RWPE2 (cell line): ENCODE measurements around the gene PHTF2.

ENCODE experiments used
- ATAC-seq: fragments of 200-7000 bp; cut with Tn5 transposase; 3 replicates; pipeline ENCODE4 v1.9.1; 2021; ENCODE audit warnings: low read depth
- DNase-seq: peaks from one replicate; pipeline ENCODE4 v3.0.0-alpha.2; 2020; ENCODE audit warnings: low spot score
- H3K27ac ChIP-seq: fragments of 450-650 bp; 2 replicates; pipeline ENCODE4 v1.5.1; 2017; ENCODE audit warnings: mild to moderate bottlenecking; ENCODE audit not compliant: poor library complexity, severe bottlenecking
- H3K27me3 ChIP-seq: fragments of 250-450 bp; sonication (Bioruptor Pico); 2 replicates; pipeline ENCODE4 v1.5.1; 2021; ENCODE audit warnings: mild to moderate bottlenecking, moderate library complexity; ENCODE audit not compliant: insufficient read depth, poor library complexity, severe bottlenecking
- H3K36me3 ChIP-seq: fragments of 250-450 bp; sonication (Bioruptor Pico); 2 replicates; pipeline ENCODE4 v1.5.1; 2020; ENCODE audit warnings: low read depth, mild to moderate bottlenecking, moderate library complexity
- H3K4me1 ChIP-seq: fragments of 250-450 bp; sonication (Bioruptor Pico); 2 replicates; pipeline ENCODE4 v1.5.1; 2021; ENCODE audit warnings: mild to moderate bottlenecking, moderate library complexity; ENCODE audit not compliant: insufficient read depth, poor library complexity, severe bottlenecking
- H3K4me3 ChIP-seq: fragments of 250-450 bp; sonication (Bioruptor Pico); 2 replicates; pipeline ENCODE4 v1.5.1; 2021; ENCODE audit warnings: mild to moderate bottlenecking, moderate library complexity; ENCODE audit not compliant: severe bottlenecking
- H3K9me3 ChIP-seq: fragments of 250-450 bp; sonication (Bioruptor Pico); 2 replicates; pipeline ENCODE4 v1.5.1; 2021; ENCODE audit warnings: mild to moderate bottlenecking, moderate library complexity; ENCODE audit not compliant: severe bottlenecking
- TF ChIP-seq, protein P1 (sequence below): fragments of 450-650 bp; IDR thresholded peaks from one replicate; pipeline ENCODE4 v1.5.1; 2017; ENCODE audit warnings: mild to moderate bottlenecking, moderate library complexity; ENCODE audit not compliant: poor library complexity, severe bottlenecking

The PHTF2 gene

GRCh38 chr7:77935652-77936348 lies 137.2 kb downstream of the PHTF2 start:
- H3K4me3 ChIP-seq: no peak overlapping the region
- H3K27me3 ChIP-seq: no peaks in the 10 kb centered on the region
- DNase-seq: no peak
- TF ChIP-seq, protein P1, sequence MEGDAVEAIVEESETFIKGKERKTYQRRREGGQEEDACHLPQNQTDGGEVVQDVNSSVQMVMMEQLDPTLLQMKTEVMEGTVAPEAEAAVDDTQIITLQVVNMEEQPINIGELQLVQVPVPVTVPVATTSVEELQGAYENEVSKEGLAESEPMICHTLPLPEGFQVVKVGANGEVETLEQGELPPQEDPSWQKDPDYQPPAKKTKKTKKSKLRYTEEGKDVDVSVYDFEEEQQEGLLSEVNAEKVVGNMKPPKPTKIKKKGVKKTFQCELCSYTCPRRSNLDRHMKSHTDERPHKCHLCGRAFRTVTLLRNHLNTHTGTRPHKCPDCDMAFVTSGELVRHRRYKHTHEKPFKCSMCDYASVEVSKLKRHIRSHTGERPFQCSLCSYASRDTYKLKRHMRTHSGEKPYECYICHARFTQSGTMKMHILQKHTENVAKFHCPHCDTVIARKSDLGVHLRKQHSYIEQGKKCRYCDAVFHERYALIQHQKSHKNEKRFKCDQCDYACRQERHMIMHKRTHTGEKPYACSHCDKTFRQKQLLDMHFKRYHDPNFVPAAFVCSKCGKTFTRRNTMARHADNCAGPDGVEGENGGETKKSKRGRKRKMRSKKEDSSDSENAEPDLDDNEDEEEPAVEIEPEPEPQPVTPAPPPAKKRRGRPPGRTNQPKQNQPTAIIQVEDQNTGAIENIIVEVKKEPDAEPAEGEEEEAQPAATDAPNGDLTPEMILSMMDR: peak; percentile 74
- peaks cover 5% of the 10 kb centered on the region for H3K4me1 ChIP-seq
- H3K27ac ChIP-seq: no peak overlapping the region
- H3K9me3 ChIP-seq: no peaks in the 10 kb centered on the region
- ATAC-seq: no peak
- H3K36me3 ChIP-seq: peaks cover 11% of the 10 kb centered on the region; the same call in 1 of the 2 replicates

DNA sequence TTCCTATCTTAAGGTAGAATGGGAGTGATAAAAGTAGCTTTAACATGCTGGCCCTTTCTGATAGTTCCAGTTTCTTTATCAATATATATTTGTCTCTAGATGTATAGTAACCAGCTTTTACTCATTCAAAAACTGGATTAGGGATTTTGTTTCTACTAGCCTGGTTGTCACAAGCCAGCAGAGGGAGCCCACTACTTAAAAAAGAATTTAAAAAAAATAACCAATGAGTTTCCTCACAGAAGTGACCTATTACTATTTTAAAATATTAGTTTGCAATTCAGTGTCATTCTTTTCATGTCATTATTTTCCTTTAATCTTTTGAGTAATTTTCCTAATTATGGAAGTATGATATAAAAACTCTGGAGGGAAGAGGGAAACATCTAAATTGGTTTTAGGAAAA lies 142.1 kb downstream of the PHTF2 start:
- TF ChIP-seq, protein P1: peak; percentile 77
- ATAC-seq (no peak), DNase-seq (no peak)
- no peak overlapping the region for H3K4me3 ChIP-seq
- H3K36me3 ChIP-seq: peaks cover 7% of the 10 kb centered on the region; the same call in 1 of the 2 replicates
- H3K27me3 ChIP-seq: no peaks in the 10 kb centered on the region
- H3K4me1 ChIP-seq: peaks cover 5% of the 10 kb centered on the region
- no peak overlapping the region for H3K27ac ChIP-seq
- H3K9me3 ChIP-seq: no peaks in the 10 kb centered on the region

GRCh38 chr7:77942431-77942830 lies 143.9 kb downstream of the PHTF2 start:
- ATAC-seq: no peak
- H3K4me3 ChIP-seq: no peak overlapping the region

DNA sequence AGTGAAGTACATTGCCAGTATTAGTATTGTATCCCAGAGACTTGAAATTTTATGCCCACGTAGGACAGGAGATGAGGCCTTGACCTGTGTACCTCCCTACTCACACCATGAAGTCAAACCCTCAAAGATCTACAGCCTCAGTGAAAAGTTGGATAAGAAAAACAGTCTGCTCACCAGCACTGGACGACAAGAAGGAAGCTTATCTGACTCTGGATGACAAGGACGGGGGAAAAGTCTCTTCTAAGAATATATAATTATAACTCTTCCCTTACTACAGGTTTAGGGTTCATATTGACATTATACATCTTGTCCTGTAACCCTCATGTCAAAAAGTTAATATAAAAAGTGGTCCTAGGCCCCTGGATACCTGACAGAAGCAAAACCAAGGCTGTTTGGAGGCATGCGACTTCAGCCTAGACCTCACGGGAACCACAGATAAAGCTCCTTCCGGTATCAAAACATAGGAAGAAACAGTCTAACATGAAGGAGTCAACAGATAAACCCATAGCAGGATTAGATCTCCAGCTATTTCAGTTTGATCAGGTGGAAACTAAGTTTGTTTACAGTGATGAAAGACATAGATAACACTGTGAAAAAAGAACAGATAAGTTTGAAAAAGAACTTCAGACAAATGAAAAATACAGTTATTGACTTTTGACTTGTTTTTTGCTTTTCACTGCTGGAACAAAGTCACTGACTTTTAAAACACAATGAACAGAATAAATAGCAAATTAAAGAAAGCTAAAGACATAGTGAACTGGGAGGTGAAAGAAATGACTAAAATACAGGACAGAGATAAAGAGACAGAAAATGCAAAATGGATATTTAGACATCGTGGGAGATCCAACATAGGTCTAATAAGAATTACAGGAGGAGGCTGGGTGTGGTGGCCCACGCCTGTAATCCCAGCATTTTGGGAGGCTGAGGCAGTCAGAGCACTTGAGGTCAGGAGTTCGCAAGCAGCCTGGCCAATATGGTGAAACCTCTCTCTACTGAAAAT lies 145.9 kb downstream of the PHTF2 start:
- TF ChIP-seq, protein P1: no peak
- Histone ChIP-seq H3K27me3 (no peaks in the 10 kb centered on the region), H3K4me3 (no peak overlapping the region), H3K4me1 (no peaks in the 10 kb centered on the region), H3K27ac (no peak overlapping the region), H3K9me3 (no peaks in the 10 kb centered on the region), H3K36me3 (peaks cover 7% of the 10 kb centered on the region; the same call in 1 of the 2 replicates)
- ATAC-seq (no peak), DNase-seq (no peak)

More at GRCh38 chr7:77942431-77942830, 143.9 kb downstream of the PHTF2 start:
- DNase-seq: no peak
- no peaks in the 10 kb centered on the region for H3K9me3 ChIP-seq
- no peak overlapping the region for H3K27ac ChIP-seq
- peaks cover 5% of the 10 kb centered on the region for H3K4me1 ChIP-seq
- peaks cover 7% of the 10 kb centered on the region; the same call in 1 of the 2 replicates for H3K36me3 ChIP-seq
- no peaks in the 10 kb centered on the region for H3K27me3 ChIP-seq
- TF ChIP-seq, protein P1: no peak
